HG03432 (cell line): ENCODE data around the gene SPATA2.

Experiments used
- ATAC-seq: cut with Tn5 transposase; IDR thresholded peaks from one replicate; pipeline ENCODE4 v1.9.1; 2021; ENCODE audit warnings: mild to moderate bottlenecking, moderate library complexity; ENCODE audit not compliant: unreplicated experiment

SPATA2 gene

GRCh38 chr20:49887251-49888211 lies 27.8 kb downstream of the SPATA2 start:
- no peak for ATAC-seq

GRCh38 chr20:49886571-49887213 lies 28.6 kb downstream of the SPATA2 start:
- no peak for ATAC-seq

GRCh38 chr20:49885558-49886332 lies 29.6 kb downstream of the SPATA2 start:
- ATAC-seq = no peak

GRCh38 chr20:49883246-49883802 lies 32.0 kb downstream of the SPATA2 start:
- no peak for ATAC-seq

GRCh38 chr20:49882171-49882970 lies 33.0 kb downstream of the SPATA2 start:
- ATAC-seq = no peak

GRCh38 chr20:49880724-49881445 lies 34.4 kb downstream of the SPATA2 start:
- ATAC-seq = no peak

GRCh38 chr20:49880177-49880576 lies 35.2 kb downstream of the SPATA2 start:
- no peak for ATAC-seq

- ATAC-seq = no peak
Measured at GRCh38 chr20:49878977-49879376, 36.4 kb downstream of the SPATA2 start.

GRCh38 chr20:49877386-49877921 lies 37.9 kb downstream of the SPATA2 start:
- ATAC-seq = no peak

- no peak for ATAC-seq
Measured at GRCh38 chr20:49874696-49875095, 40.6 kb downstream of the SPATA2 start.

GRCh38 chr20:49872056-49872455 lies 43.3 kb downstream of the SPATA2 start:
- ATAC-seq = no peak

- no peak for ATAC-seq
Measured at GRCh38 chr20:49871391-49871948, 43.9 kb downstream of the SPATA2 start.

GRCh38 chr20:49870261-49870660 lies 45.1 kb downstream of the SPATA2 start:
- no peak for ATAC-seq

- no peak for ATAC-seq
Measured at GRCh38 chr20:49868964-49869363, 46.4 kb downstream of the SPATA2 start.

- no peak for ATAC-seq
Measured at GRCh38 chr20:49868538-49868937, 46.8 kb downstream of the SPATA2 start.

GRCh38 chr20:49867453-49868215 lies 47.7 kb downstream of the SPATA2 start:
- no peak for ATAC-seq

GRCh38 chr20:49866051-49866450 lies 49.3 kb downstream of the SPATA2 start:
- ATAC-seq = no peak

GRCh38 chr20:49865559-49865958 lies 49.8 kb downstream of the SPATA2 start:
- no peak for ATAC-seq
